ENCODE data around the gene HOXA13.

The HOXA13 gene

DNA sequence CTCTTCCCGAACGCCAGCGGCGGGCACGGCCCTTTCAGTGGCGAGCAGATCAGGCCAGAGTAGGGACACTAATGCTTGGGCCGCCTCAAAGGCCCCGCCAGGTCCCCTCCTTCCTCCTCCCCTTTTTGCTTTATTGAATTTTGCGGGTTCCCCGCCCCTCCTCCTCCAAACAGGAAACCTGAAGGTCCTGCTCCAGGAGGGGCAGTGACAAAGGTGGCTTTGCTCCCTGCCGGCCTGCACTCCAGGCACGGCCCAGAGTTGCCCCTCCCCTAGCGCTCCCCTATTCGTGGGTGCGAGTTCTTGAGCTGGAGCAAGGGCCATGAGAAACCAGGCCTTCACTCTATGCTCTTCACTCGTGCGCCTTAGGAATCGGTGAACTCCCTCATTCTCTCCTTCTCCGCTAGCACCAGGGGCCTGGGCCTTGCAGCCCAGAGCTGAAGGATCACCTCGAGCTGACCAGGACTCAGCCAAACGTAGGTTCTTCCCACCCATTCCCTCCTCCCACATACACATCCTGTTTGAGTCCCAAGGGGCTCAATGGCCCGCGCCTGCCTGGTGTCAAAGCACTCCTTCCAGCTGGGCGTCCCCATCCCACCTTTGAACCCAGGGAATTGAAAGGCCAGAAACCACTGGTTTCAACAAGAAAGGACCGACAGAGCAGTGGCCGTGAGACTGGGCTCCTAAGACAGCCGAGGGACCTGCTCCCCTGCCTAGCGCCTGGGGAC lies 51.7 kb downstream of the HOXA13 start:
- no peak for DNase-seq (ENCODE audit: low spot score)

DNA sequence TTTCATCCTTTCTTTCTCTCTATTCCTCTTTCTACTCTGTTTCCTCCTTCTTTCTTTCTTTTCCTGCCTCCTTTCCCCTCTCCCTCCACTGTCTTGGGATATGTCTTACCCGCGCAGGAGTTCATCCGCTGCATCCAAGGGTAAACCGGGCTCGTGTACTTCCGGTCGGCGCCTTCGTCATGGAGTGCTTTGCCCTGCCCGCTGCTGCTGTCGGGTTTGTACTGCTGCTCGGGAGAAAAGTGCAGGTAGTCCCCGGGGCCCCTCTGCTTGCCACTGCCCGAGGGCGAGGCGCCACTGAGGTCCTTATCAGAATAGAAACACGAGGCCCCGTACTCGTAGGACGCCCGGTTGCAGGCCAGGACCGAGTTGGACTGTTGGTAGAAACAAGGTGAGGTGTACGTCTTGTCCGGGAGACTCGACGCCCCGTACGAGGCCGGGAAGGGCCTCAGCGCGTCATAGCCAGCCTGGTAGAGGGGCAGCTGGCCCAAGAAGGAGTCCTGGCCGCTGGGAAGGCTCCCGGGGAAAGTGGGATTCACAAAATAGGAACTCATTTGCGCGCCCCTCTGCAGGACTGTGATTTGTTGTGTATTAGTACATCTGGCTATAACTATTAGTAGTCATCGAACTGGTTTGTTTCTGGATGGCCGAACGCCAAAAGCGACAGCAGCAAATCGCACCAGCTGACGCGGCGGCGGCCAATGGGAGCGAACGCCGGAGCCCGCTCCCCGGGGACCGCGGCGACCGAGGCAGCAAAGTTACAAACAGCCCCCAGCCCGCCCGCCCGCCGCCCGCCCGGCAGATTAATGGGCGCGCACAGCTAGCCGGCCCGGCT lies 52.5 kb downstream of the HOXA13 start, which contains the start of gene HOXA6:
HOXA6 (minus strand) TSS at position 576 of the 832 bp plus-strand sequence; CDS start at position 551, 25 bp downstream.
- DNase-seq (ENCODE audit: low spot score): no peak

DNA sequence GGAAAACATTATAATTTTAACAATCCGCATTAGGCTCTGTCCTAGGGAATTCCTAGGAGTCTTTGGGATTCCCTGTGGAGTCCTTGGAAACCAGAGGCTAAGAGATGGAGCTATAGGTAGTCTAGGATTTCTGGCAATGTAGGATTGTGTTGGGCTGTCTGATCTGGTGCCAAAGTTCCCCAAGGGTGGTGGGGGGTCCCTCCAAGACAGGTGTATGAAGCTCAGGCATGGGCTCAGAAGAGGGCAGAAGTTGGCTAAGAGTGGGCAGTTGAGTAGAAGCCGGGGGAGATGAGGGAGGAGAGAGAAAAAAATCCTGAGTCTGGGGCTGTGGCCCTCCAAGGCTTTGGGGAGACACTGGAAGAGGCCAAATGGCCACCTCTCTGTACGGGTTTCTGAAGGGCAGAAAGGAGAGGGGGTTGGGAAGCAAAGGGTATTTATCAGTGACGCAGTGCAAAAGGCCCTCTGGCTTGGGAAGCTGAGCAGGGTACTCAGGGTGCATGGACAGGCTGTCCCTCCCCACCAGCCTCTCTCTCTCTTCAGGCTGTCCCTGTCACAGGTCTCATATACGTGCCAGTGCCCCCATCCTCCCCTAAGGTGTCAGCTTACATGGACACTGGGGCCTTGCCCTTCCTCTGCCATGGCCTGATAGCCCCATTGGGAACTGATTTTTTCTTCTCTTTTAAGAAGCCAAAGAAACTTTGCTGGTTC lies 53.2 kb downstream of the HOXA13 start:
- DNase-seq (ENCODE audit: low spot score): no peak

DNA sequence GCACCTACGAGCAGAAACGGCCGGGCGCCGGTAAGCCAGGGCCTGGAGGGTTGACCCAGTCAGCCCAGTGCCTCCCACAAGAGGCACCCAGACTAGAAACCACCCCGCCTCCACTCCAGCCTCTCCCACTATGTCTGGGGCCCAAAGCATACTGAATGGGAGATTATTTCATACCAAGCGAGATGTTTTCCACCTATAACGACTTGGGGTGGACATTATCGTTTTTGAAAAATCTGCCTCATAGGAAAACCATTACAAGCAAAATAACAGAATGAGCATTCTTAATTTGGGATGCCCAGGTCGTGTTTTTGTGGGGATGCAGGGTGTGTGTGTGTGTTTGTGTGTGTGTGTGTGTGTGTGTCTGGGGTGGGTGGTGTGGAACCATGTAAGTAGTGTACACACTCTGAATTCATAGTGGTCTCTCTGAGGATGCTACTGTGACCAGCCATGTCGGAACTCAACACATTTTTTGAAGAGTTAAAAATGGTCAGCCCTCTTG lies 53.9 kb downstream of the HOXA13 start:
- no peak for DNase-seq (ENCODE audit: low spot score)

DNA sequence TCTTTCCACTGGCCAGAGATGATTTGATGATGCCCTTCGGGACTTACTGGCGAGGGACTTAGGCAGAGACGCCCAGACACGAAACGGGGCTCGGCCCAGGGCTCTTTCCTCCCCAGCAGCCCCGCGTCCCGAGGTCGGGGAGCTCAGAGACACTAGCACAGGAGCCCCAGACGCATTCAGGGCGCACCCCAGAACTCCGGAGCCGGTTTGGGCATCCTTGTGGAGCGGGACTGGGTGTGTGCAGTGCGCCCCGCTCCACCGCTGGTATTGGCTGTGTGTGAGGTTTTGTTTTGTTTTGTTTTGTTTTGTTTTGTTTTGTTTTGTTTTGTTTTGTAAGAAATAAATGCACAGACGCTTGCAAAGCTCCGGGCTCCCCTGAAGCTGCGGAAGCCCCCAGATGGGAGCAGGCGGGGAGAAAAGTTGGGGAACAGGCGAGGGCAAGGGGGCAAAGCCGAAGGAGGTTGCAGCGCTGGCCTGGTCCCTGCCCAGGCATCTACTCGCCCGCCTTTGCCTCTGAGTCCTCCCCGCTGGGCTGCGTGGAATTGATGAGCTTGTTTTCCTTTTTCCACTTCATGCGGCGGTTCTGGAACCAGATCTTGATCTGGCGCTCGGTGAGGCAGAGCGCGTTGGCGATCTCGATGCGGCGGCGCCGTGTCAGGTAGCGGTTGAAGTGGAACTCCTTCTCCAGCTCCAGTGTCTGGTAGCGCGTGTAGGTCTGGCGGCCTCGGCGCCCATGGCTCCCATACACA lies 54.6 kb downstream of the HOXA13 start:
- no peak for DNase-seq (ENCODE audit: low spot score)

DNA sequence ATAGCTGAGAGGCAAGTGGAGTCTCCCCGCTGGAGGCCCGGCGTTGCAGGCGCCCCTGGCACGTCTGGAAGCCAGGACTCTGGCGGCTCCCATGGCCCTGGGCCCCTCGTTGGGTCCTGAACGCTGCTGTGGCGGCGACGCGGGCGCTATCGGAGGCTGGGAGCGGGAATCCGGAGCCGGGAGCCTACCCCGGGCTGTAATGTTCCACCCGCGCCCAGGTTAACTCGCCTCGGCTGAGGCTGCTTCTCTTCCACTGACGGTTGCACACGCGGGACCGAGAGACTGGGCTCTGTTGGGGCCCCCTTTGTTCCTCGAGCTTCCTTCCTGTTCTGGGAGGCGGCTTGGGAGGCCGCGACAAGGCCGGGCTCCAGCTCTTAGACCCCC lies 55.1 kb downstream of the HOXA13 start:
- DNase-seq (ENCODE audit: low spot score): no peak

All from LoVo (cell line).